ENCODE data around the gene TFIP11.

- TF ChIP-seq, protein P1, sequence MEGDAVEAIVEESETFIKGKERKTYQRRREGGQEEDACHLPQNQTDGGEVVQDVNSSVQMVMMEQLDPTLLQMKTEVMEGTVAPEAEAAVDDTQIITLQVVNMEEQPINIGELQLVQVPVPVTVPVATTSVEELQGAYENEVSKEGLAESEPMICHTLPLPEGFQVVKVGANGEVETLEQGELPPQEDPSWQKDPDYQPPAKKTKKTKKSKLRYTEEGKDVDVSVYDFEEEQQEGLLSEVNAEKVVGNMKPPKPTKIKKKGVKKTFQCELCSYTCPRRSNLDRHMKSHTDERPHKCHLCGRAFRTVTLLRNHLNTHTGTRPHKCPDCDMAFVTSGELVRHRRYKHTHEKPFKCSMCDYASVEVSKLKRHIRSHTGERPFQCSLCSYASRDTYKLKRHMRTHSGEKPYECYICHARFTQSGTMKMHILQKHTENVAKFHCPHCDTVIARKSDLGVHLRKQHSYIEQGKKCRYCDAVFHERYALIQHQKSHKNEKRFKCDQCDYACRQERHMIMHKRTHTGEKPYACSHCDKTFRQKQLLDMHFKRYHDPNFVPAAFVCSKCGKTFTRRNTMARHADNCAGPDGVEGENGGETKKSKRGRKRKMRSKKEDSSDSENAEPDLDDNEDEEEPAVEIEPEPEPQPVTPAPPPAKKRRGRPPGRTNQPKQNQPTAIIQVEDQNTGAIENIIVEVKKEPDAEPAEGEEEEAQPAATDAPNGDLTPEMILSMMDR (IDR thresholded peaks at IDR 0.05) = no peak
- no peak for TF ChIP-seq POLR2A (IDR thresholded peaks at IDR 0.05)
These were observed 40.2 kb upstream of the TFIP11 start for GRCh38 chr22:26552466-26552865.
